NCI-H2081 (cell line): ENCODE measurements around the gene CEP131.

ENCODE experiments used
- DNase-seq, 2 experiments: peaks; one replicate each; lab custom pipeline; 2025; lab: John Stamatoyannopoulos, UW

Gene CEP131

DNA sequence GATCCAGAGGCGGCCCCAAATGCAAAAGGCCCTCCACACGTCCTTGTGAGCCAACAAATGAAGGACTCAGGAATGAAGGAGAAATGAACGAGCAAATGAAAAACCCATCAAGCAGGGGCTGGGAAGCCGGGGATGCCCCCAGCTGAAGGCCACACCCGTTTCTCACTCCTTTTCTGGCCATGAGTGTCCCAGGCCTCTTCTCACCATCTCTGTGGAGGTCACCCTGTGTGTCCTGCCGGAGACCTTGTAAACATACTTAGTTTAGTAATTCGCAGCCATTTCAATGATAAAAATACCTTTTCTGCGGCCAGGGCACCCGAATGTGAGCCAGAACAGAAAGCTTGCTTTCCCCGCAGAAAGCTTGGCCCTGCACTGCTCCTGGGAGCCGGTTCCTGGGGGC is 35.6 kb downstream of the CEP131 start:
- DNase-seq = no peak

DNA sequence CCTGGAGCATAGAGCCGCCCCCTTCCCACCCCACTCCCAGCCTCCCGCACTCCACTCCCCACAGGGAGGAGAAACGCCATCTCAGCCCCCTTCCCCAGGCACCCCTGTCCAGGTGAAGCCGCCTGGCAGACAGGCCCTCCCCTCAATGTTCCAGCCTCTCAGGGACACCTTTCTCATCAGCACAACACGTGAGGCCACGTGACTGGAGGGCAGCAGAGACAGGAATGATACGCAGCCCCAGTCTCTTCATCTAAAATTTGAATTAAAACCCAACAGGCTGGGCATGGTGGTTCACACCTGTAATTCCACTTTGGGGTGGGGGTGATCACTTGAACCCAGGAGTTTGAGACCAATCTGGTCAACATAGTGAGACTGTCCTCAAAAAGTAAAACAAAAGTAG is 36.6 kb downstream of the CEP131 start:
- no peak for DNase-seq

DNA sequence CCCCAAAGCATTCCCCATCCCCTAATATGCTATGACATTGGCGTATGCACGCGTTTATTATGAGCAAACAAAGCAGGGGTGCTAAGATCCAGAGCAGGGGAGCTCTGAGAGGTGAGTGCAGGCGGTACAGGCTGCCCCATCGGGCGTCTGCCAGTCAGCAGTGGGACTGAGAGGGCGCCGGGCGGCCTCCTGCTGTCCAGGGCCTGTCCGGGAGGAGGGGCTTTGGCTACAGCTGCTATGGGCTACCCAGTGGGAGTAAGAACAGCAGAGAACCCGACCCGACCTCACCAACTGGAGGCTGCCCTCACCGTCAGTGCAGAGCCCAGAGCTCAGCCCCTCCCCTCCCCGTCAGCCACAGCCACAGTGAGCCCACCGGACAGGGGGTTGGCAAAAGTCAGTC is 38.2 kb downstream of the CEP131 start:
- no peak for DNase-seq

DNA sequence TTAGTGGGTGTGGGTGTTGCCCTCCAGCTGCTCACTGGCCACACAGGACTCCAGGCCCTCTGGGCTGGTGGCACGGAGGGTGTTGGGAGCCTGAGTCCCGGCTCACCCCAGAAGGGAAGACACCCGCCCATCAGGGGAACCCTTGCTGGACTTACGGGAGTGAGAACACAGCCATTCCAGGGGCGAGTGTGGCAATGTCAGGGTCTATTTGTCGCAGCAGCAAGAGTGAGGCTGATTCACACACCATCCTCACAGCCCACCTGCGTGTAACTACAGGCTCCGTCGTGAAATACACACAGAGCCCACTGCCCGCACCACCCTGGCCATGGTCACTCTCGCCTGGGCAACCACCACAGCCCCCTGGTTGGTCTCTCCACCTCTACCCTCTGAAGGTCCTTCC is 39.0 kb downstream of the CEP131 start:
- no peak for DNase-seq

DNA sequence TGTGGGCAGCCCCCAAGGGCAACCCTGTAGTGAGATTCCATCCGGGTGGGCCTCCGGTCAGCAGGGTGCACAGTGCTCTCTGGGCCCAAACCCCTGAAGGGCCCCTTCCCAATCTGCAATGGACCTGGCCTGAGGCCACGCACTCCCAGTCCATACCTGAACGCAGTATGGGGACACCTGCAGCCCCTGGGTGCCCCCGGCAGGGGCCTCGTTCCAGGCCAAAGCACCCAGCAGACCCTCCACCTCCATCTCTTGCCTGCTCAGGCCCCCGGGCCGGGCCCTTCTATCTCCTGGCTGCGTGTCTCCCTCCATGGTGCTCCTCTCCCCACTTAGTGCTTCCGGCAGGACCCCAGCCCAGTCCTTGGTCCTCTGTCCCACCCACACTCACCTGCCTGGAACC is 39.4 kb downstream of the CEP131 start:
- DNase-seq = no peak

DNA sequence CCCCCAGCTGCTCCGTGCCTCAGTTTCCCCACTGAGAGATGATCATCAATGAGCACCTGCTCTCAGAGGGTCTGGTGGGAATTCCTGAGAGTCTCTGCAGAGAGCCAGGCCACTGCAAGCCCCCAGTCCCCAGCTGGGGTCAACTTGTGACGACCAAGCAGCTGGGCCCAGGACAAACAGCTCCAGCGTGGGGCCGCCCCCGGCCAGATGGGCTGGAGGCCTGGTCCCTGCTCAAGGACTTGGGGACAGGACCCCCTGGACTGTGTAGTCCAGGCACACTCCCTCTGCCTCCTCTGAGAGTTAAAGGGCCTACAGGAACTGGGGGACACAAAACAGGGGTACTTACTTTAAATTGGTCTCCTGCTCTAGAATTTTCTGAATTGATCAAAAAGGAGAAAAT is 40.2 kb downstream of the CEP131 start:
- DNase-seq = no peak

DNA sequence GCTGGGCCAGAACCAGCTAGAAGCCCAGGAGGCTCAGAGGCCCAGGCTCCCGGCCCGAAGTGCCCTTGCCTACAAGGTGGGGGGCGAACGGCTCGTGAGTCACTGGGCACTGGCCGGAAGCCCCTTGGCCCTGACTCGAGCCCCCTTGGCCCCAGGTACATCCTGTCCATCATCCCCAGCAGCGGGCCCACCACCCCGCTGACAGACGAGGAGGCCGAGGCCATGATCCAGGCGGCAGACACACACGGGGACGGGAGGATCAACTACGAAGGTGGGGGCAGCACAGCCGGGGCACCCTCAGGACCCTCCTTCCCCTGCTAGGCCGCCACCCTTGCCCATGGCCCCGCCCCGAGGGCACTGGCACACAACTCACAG is 41.0 kb downstream of the CEP131 start:
- no peak for DNase-seq

DNA sequence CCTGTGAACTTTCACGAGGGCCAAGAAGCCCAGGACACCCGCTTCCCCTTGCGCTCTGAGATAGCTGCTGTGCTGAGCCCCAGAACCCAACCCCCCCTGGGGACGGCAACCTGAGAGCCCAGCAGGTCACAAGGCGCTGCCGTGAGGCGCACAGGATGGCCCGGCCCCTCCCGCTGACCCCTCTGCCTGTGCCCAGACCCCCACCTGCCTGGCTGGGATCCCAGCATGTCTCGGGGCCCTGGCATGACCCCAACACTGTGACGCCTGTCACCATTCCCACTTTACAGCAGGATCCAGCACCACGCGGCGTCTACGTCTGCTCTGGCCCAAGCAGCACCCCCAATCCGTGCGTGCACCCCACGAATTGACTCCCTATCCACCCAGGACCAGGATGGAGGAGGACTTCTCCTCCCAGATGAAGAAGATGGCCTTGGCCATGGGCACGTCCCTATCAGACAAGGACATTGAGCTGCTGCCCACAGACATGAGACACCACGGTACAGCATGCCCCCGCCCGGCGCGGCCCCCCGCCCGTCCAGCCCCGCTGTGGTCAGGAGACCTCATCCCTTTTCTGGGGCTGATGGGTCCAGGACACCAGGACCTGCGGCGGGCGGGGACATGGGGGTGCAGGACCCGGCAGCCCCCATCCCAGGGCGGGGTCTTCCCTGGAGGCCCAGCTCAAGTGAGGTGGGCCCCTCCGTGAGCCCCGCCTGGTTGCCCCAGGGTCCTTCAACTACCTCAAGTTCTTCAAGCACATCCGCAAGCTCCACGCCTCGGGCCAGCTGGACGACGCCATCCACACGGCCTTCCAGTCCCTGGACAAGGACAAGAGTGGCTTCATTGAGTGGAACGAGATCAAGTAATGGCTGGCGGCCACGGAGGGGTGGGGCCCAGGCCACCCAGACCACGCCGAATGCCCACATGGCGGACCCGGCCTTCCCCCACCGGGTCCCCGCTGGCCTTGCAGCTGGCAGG is 41.6 kb downstream of the CEP131 start:
- no peak for DNase-seq

DNA sequence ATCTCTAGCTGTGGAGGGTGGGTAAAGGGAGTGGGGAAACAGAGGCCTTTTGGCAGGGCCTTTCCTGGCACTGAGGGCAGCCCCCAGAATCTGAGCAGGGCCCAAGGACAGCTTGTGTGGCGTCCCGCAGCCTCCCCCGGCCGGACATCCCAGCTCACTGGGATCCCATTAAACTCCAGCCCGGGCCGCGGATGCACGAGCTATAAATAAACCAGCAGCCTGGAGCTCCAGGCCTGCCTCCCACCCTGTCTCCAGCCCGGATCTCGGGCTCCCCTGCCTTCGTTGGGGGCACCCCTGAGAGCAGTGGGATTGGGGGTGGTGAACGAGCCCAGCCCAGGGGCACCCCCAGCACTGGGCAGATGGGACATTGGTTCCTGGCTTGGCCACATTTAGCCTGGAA is 42.9 kb downstream of the CEP131 start:
- DNase-seq = no peak

DNA sequence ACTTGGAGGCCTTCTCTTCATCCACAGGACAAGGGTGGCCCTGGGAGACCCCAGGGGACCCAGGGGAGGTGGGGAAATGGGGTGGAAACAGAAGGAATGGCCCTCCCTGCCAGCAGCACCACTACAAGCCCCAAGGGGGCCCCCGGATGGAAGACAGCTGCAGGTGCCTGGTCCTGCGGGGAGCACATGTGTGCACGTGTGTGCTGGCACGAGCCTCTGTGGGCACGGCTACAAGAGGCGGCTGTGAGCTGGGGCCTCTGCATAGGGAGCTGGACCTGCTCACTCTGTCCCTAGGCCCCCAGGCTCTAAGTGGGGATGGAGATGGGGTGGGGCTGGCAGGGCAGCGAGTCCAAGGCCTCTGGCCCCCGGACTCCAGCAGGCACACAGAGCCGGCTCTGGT is 43.5 kb downstream of the CEP131 start:
- DNase-seq = no peak

DNA sequence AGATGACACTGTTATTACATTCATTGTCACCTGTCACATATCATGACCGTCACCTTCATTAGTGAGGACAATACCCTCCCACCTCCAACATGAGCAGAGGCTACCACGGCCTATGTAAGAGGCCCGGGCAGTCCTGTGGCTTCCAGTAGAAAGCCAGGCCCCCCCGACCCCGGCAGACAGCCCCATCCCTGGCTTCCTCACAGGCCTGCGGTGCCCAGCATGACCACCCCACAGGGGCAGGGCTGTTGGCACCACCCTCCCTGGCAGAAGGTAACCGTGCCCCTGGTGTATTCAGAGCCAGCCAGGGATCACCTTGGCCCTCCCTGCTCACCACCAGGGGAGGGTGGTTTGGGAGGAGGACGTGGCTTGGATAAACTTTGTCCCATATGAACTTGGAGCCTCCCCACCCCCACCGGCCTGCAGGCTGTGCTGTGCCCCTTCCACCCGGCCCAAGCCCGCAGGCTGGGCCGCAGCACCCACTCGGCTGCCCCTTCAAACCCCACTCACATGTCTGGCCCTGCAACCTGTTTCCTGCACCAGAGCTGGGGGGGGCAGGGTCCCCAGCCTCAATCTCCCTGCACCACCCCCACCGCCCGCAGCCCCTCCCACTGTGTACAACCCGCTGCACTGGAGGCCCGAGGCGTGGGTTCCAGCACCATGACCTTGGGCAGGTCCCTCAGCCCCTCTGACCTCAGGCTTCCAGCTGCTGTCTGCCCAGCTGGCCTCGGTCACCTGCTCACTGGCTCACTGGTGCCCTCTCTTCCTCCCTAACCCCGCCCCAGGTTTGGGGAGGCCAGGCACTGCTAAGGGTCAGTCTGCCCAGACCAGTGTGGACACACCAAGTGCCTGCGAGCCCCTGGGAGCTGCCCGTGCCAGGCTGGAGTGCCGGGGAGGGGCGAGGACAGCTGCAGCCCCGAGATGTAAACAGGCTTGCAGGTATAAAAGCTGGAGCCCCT is 44.4 kb downstream of the CEP131 start:
- DNase-seq = no peak

DNA sequence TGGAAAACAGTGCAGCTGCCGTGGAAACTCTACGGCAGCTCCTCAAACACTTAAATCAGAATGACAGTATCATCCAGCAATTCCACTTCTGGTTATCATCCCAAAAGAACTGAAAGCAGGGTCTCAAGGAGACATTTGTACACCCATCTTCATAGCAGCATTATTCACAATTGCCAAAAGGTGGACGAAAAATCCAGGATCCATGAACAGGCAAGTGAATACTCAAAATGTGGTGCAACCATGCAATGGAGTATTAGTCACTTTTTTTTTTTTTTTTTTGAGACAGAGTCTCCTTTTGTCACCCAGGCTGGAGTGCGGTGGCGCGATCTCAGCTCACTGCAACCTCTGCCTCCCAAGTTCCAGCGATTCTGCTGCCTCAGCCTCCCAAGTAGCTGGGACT is 46.1 kb downstream of the CEP131 start:
- no peak for DNase-seq

DNA sequence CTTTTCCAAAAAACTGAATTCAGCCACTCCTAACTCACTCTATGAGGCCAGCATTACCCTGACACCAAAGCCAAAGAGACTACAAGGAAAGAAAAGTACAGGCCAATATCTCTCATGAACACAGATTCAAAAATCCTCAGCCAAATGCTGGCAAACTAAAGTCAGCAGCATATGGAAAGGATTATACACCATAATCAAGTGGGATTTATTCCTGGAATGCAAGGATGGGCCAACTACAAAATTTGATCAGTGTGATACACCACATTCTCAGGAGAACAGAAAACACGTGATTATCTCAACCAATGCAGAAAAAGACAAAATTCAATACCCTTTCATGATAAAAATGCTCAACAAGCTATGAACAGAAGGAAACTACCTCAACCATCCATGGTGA is 49.0 kb downstream of the CEP131 start:
- no peak for DNase-seq

DNA sequence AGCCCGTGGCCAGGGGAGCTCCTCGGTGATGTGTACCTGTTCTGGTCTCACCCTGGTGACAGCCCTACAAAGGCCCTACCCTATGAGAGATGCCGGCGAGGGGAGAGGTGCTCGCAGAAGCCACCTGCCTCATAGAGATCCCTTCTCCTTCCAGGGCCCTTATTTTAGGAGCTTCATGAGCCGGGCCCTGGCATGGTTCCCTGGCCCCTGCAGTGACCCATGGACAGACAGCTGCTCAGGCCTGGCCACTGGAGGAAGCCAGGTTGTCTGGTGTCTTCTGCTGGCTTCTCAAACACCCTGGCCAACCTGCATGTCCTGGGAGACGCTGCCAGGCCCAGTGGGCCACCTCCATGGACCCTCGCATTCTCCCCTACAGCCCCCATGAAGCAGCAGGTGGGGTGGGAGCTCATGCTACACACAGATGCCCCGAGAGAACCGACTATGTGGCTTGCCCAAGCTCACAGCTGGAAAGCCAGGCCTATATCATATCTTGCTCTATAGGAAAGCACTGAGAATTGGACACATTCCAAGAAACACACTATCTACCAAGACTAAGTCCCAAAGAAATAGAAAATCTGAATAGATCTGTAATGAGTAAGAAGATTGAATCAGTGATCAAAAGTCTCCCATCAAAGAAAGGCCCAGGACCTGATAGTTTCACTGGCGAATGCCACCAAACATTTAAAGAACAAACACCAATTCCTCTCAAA is 49.6 kb downstream of the CEP131 start:
- DNase-seq = no peak

DNA sequence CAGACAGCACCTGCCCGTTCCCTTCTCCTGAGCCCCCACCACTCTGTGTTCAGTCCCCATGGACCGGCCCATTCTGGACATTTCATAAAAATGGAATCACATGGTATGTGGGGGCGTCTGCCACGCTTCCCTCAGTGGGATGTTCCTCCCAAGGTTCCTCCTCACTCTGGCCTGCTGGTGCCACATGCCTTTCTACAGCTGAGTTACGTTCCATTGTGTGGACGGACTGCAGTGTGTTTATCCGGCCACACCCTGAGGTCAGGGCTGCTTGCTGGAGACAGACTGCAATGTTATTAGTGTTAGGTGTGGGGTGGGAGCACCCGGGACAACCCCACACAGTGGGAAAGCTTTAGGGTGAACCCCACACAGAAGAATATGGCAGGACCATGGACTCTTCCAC is 50.8 kb downstream of the CEP131 start:
- DNase-seq = no peak

DNA sequence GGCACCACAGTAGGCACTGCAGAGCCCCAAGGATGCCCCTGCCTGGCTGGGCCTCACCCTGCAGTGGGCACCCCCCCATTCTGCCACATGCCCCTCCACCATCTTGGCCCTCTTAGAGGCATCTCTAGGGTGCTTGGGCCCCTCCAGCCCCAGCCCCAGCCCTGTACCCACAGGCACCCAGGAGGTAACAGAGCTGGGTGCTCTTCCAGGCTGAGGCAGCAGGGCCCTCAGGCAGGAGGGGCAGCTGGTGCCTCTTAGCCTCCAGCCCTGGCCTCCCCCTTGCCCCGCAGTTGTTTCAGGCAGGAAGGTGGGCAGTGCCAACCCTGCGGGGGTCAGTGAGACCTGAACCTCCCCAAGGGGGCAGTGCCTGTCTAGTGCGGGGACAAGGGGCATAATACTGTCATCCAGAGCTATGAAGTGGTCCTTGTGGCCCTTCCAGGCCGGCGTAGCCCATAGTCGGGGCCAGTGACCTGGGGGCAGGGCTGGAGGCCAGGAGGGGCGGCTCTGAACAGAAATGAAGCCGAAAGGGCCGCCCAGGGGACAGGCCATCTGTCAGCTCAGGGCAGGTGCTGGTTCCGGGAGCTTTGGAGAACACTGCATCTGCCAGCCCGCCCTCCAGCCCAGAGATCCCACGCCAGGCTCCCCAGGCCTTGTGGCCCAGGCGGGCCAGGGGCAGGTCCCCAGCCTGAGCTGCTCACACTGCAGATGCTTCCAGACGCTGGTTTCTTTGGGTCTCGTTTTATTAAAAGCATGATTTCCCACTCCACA is 51.9 kb downstream of the CEP131 start:
- DNase-seq = no peak

DNA sequence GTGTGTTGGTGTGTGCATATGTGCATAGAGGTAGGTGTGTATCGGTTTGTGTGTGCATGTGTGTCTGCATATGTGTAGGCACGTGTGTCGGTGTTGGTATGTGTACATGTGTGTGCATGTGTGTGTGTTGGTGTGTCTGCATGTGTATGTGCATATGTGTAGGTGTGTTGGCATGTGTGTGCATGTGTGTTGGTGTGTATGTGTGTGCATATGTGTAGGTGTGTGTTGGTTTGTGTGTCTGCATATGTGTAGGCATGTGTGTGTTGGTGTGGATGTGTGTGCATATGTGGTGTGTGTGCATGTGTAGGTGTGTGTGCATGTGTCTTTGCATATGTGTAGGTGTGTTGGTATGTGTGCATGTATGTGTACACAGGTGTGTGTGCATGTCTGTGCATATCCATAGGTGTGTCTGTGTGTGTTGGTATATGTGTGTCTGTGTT is 52.9 kb downstream of the CEP131 start:
- no peak for DNase-seq

DNA sequence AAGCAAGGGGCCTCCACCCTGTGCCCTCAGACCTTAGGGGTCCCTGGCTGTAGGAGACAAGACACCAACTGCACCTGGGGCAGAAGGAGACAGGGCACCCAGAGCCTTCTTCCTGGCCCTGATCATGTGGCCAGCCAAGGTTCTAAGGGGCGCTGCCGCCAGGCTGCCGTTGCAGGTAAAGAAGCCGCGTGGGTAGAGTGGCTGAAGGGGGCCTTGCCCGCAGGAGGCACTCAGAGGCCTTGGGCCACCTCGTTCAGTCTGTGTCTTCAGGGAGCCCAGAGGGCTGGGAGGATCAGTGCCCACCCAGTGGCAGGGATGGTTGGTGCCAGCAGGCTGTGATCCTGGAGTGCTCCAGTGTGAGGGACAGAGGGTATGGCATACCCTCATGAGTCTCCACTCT is 55.1 kb downstream of the CEP131 start:
- no peak for DNase-seq

DNA sequence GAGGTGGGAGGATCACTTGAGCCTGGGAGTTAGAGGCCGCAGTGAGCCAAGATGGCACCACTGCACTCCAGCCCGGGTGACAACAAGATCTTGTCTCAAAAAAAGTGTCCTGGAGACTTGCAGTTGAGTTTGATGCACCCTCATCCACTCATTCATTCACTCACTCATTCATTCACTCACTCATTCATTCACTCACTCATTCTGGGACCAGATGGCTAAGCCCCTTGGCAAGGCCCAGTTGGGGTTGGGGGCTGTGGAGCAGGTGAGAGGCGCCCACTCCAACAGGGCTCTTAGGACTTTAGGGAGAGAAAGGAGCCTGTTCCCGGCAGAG is 55.6 kb downstream of the CEP131 start:
- no peak for DNase-seq

DNA sequence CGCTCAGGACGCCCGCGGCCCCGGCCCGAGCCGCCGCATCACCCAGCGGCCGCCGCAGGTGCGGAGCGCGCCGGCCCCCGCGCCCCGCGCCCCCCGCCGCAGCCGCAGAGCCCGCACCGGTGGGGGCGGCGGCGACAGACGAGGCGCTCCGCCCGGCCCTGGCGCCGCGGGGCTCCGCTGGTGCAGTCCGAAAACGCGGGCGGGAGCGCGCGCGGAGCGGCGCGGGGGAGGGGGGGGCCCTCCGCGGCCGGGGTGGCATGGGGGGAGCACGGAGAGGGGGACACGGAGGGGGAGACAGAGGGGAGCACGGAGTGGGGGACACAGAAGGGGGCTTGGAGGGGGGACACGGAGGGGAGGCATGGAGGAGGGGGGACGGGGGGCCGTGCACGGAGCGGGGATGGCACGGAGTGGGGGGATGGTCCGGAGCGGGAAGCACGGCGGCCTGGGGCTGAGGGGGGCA is 56.7 kb downstream of the CEP131 start, which contains the start of gene AATK:
AATK (minus strand) TSS at position 189 of the 460 bp plus-strand sequence. CDS start 229 bp downstream, outside the sequence.
- DNase-seq = peak; percentile 19 to 30
